Stomach (tissue), 4 donors: ENCODE results near the gene NRIP3.

Experiments
- POLR2A ChIP-seq, 4 donors: fragments of 450-650 bp; IDR thresholded peaks; one replicate each; pipeline ENCODE4 v1.6.1; 2016; ENCODE audit warnings: antibody characterized with exemption in 4 of 4, control low read depth in 2 of 4, mild to moderate bottlenecking in 1 of 4, moderate library complexity in 1 of 4
- POLR2AphosphoS5 ChIP-seq, 3 donors: sonication (generic); formaldehyde crosslinking; IDR thresholded peaks; one replicate each; pipeline ENCODE4 v1.6.1; 2016; ENCODE audit warnings: antibody characterized with exemption in 3 of 3
- TF ChIP-seq, protein P1 (sequence below), 7 experiments: fragments of 450-650 bp in 4 of 7; fragments of 200-600 bp in 3 of 7; sonication (generic) in 3 of 7; IDR thresholded peaks; one replicate each; pipeline ENCODE4 v1.5.1; 2016 to 2019; ENCODE audit warnings: antibody characterized with exemption in 7 of 7, control low read depth in 2 of 7, mild to moderate bottlenecking in 1 of 7

DNA sequence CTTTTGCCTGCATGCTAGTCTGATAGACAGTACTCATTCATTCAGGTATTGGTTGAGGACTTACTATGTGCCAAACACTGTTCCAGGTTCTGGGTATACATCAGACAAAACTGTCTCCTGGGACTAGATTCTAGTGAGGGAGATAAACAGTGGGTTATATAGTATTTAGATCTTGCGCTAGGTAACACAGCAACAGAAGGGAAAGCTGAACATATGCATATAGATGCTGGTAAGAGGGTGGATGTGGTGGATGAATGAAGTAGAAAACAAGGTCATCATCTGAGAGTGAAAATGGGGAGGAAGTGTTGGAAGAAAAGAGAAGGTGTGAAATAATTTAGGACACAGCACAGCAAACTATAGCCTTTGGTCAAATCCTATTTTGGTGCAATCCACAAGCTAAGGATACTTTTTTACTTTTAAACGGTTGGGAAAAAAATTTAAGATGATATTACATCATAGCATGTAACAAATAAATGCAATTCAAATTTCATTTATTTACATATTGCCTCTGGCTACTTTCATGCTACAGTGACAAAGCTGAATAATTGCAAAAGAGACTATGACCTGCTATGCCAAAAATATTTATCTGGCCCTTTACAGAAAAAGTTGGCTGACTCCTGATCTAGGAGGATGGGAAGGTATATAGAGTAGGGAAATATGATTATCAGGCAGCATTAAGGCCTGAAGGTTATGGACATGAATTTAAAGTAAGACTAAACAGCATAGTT, 32.4 kb downstream of the NRIP3 start:
- TF ChIP-seq, protein P1, sequence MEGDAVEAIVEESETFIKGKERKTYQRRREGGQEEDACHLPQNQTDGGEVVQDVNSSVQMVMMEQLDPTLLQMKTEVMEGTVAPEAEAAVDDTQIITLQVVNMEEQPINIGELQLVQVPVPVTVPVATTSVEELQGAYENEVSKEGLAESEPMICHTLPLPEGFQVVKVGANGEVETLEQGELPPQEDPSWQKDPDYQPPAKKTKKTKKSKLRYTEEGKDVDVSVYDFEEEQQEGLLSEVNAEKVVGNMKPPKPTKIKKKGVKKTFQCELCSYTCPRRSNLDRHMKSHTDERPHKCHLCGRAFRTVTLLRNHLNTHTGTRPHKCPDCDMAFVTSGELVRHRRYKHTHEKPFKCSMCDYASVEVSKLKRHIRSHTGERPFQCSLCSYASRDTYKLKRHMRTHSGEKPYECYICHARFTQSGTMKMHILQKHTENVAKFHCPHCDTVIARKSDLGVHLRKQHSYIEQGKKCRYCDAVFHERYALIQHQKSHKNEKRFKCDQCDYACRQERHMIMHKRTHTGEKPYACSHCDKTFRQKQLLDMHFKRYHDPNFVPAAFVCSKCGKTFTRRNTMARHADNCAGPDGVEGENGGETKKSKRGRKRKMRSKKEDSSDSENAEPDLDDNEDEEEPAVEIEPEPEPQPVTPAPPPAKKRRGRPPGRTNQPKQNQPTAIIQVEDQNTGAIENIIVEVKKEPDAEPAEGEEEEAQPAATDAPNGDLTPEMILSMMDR (IDR thresholded peaks at IDR 0.05): no peak
- no peak for TF ChIP-seq POLR2AphosphoS5 (IDR thresholded peaks at IDR 0.05)
- TF ChIP-seq POLR2A (IDR thresholded peaks at IDR 0.05): no peak
